Bronchial epithelial cell (primary cell): ENCODE data around the gene TMEM237. TPM values are rescaled to one million over a fixed set of nuclear protein-coding genes. Genes with fewer than 3 reads are reported as not detected.

ENCODE experiments used
- DNase-seq: peaks from one replicate; pipeline ENCODE4 v3.0.0-alpha.2; 2010; ENCODE audit warnings: low read depth
- FAIRE-seq: peaks from 2 replicates; lab custom pipeline; 2011; peaks lifted over from hg19 to GRCh38; lab: Jason Lieb, UNC
- H3K27me3 ChIP-seq: 2 replicates; pipeline ENCODE4 v1.5.1; 2011; ENCODE audit warnings: low read length; ENCODE audit not compliant: control insufficient read depth, insufficient read depth
- H3K36me3 ChIP-seq: 2 replicates; pipeline ENCODE4 v1.5.1; 2011; ENCODE audit warnings: low read length; ENCODE audit not compliant: control insufficient read depth, insufficient read depth
- H3K4me3 ChIP-seq: 2 replicates; pipeline ENCODE4 v1.5.1; 2011; ENCODE audit warnings: mild to moderate bottlenecking, low read depth, low read length, control low read depth
- total RNA-seq: library from RNA; depleted of rRNA; stranded (reverse); fragments of >200 nt; gene quantifications from 2 replicates; pipeline ENCODE4 v1.2.1, GENCODE V29; 2014
- TF ChIP-seq, protein P1 (sequence below): IDR thresholded peaks from 2 replicates; pipeline ENCODE4 v1.5.1; 2011; ENCODE audit warnings: mild to moderate bottlenecking, moderate library complexity, low read length, control low read depth, inconsistent platforms; ENCODE audit not compliant: insufficient read depth, severe bottlenecking

TMEM237 gene
- total RNA-seq, 1 donor from 2014 or later = 21.1 TPM

GRCh38 chr2:201664334-201664733 lies 21.0 kb upstream of the TMEM237 start:
- TF ChIP-seq, protein P1, sequence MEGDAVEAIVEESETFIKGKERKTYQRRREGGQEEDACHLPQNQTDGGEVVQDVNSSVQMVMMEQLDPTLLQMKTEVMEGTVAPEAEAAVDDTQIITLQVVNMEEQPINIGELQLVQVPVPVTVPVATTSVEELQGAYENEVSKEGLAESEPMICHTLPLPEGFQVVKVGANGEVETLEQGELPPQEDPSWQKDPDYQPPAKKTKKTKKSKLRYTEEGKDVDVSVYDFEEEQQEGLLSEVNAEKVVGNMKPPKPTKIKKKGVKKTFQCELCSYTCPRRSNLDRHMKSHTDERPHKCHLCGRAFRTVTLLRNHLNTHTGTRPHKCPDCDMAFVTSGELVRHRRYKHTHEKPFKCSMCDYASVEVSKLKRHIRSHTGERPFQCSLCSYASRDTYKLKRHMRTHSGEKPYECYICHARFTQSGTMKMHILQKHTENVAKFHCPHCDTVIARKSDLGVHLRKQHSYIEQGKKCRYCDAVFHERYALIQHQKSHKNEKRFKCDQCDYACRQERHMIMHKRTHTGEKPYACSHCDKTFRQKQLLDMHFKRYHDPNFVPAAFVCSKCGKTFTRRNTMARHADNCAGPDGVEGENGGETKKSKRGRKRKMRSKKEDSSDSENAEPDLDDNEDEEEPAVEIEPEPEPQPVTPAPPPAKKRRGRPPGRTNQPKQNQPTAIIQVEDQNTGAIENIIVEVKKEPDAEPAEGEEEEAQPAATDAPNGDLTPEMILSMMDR = no peak
- no peak for FAIRE-seq
- H3K4me3 ChIP-seq = no peak overlapping the region
- DNase-seq = no peak
- H3K36me3 ChIP-seq = no peaks in the 10 kb centered on the region
- H3K27me3 ChIP-seq = no peaks in the 10 kb centered on the region

- Histone ChIP-seq H3K4me3 (no peak overlapping the region), H3K27me3 (no peaks in the 10 kb centered on the region), H3K36me3 (no peaks in the 10 kb centered on the region)
- DNase-seq = no peak
- no peak for FAIRE-seq
- TF ChIP-seq, protein P1 = no peak
Measured at GRCh38 chr2:201661366-201661765, 18.1 kb upstream of the TMEM237 start.

DNA sequence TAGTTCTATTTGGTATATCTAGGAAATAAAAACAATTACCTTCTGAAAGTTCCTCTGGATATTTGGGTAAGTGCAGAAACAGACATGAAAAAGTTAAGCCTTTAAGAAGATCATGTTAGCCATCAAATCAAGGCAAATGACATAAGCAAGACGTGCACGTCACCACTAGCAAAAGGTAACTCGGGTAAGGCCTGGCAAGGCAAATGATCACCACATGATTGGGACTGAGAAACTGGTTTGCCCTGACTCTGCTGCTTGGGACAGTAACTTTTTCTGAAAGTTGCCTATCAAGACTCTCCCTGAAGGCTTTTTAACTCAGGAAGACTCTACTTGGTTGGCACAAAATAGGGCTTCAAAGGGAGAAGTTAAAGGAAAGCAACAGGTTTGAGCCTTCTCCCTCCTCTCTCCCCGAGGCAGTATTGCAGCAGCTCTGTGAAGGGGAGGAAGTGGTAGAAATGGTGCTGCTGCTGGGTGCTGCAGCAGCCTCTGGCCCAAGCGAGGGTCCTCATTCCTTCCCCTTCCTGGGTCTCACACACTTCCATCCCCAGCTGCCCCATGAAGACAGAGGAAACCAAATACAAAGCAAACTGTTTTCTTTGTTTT lies 17.1 kb upstream of the TMEM237 start:
- Histone ChIP-seq H3K27me3 (no peaks in the 10 kb centered on the region), H3K4me3 (no peak overlapping the region), H3K36me3 (no peaks in the 10 kb centered on the region)
- peak; percentile 13 for FAIRE-seq
- TF ChIP-seq, protein P1 = no peak
- DNase-seq = no peak

- no peak for FAIRE-seq
- Histone ChIP-seq H3K4me3 (no peak overlapping the region), H3K36me3 (no peaks in the 10 kb centered on the region)
Measured at GRCh38 chr2:201656740-201657139, 13.4 kb upstream of the TMEM237 start.

DNA sequence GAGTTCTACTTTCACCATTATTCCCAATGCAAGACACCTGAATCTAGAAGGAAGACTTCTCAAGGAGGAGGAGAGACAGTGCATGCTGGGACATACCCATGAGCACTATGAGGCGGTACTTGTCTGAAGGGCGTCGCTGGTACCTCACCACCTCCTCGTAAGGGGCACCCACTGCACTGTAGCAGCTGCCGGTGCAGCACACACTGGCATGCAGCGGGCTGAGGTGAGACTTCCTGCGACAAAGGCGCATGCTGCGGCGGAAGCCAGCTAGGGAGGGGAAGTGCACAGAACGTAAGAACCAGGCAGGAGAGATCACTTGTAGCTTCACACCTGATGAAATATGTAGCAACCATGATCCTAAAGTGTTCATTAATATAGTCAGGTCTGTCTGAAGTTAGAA lies 12.8 kb upstream of the TMEM237 start:
- no peak for FAIRE-seq
- TF ChIP-seq, protein P1 = no peak
- no peak for DNase-seq
- no peak overlapping the region for H3K4me3 ChIP-seq
- no peaks in the 10 kb centered on the region for H3K27me3 ChIP-seq
- no peaks in the 10 kb centered on the region for H3K36me3 ChIP-seq

More at GRCh38 chr2:201656740-201657139, 13.4 kb upstream of the TMEM237 start:
- TF ChIP-seq, protein P1 = no peak
- DNase-seq = no peak
- H3K27me3 ChIP-seq = no peaks in the 10 kb centered on the region
